HUES64 (cell line): ENCODE measurements around the gene CDC42BPA.

ENCODE experiments used
- H3K27ac ChIP-seq: 2 replicates; pipeline ENCODE4 v1.7.0; 2013; ENCODE audit warnings: low read depth, low read length, inconsistent platforms
- H3K27me3 ChIP-seq: 2 replicates; pipeline ENCODE4 v1.6.1; 2013; ENCODE audit warnings: mild to moderate bottlenecking, low read length; ENCODE audit not compliant: insufficient read depth
- H3K36me3 ChIP-seq: 2 replicates; pipeline ENCODE4 v1.6.1; 2013; ENCODE audit warnings: mild to moderate bottlenecking, low read length; ENCODE audit not compliant: insufficient read depth
- H3K4me1 ChIP-seq: 2 replicates; pipeline ENCODE4 v1.6.1; 2013; ENCODE audit warnings: mild to moderate bottlenecking, low read length, moderate library complexity; ENCODE audit not compliant: insufficient read depth
- H3K4me3 ChIP-seq: 2 replicates; pipeline ENCODE4 v1.5.1; 2013; ENCODE audit warnings: mild to moderate bottlenecking, low read length, moderate library complexity
- H3K9ac ChIP-seq: 2 replicates; pipeline ENCODE4 v1.6.1; 2013; ENCODE audit warnings: mild to moderate bottlenecking, low read depth, low read length
- H3K9me3 ChIP-seq: 2 replicates; pipeline ENCODE4 v1.6.1; 2013; ENCODE audit warnings: low read depth, low read length; ENCODE audit not compliant: insufficient read depth
- WGBS: fragments of 150-250, 120-280 bp; methylation state at CpG from one replicate; pipeline ENCODE4 v1.1.7; 2013; ENCODE audit warnings: missing lambda C conversion rate; 5-methylcytosine and 5-hydroxymethylcytosine counted together

Gene CDC42BPA

DNA sequence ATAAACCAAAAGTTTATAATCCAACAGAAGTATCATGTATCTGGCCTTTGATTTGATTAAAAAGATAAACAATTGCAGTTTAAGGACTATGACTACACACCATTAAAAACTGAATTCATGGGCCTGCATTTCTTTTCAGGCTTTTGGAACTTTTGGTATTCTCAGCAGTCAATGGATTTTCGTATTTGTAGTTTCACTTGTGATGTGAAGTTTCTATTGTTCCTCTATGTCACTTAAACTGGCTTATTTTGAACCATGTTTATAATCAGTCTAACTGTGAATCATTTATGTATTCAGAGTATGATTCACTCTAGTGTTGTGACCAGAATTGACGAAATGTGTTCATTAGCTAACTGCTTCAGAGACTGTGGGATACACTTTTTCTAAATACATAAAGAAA is 245.3 kb downstream of the CDC42BPA start:
- Histone ChIP-seq H3K27me3 (no peaks in the 10 kb centered on the region), H3K27ac (no peak overlapping the region), H3K4me1 (peaks cover 13% of the 10 kb centered on the region; the same call in 1 of the 2 replicates), H3K9me3 (no peaks in the 10 kb centered on the region), H3K4me3 (no peak overlapping the region), H3K36me3 (peaks cover 47% of the 10 kb centered on the region), H3K9ac (no peak overlapping the region)
- WGBS, result 93% methylated on average over 1 of the region's 2 CpGs

DNA sequence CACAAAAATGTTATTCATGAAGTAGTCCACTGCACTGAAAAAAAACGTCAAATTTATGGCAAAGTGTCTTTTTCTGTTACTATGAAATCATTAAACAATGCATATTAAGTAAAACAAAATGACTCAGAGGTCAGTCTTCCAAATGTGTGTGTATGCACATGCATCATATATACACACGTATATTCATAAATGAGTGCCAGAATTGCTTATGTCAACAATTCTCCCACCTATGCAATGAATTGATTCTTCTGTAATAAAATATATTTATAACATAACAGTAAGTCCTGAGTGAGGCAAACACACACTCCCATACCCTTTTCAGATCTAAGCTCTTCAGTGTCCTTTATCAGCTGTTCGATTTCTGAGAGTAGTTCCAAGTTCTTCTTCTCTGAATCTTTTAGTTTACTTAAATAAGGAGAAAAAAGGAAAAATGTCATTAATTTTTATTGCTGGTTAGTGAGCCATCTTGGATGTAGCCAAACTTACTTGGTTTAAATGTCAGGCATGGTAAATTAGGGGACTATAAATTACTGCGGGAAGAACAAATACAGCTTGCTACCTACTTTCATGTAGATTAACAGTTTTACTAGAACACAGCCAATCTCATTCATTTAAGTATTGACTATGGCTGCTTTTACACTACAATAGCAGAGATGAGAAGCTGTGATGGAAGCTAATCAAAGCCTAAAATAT is 246.3 kb downstream of the CDC42BPA start:
- Histone ChIP-seq H3K9me3 (no peaks in the 10 kb centered on the region), H3K27me3 (no peaks in the 10 kb centered on the region), H3K27ac (no peak overlapping the region), H3K9ac (no peak overlapping the region), H3K36me3 (peaks cover 47% of the 10 kb centered on the region), H3K4me3 (no peak overlapping the region), H3K4me1 (peaks cover 13% of the 10 kb centered on the region; the same call in 1 of the 2 replicates)
- 96% methylated on average over 3 of the region's 4 CpGs for WGBS

DNA sequence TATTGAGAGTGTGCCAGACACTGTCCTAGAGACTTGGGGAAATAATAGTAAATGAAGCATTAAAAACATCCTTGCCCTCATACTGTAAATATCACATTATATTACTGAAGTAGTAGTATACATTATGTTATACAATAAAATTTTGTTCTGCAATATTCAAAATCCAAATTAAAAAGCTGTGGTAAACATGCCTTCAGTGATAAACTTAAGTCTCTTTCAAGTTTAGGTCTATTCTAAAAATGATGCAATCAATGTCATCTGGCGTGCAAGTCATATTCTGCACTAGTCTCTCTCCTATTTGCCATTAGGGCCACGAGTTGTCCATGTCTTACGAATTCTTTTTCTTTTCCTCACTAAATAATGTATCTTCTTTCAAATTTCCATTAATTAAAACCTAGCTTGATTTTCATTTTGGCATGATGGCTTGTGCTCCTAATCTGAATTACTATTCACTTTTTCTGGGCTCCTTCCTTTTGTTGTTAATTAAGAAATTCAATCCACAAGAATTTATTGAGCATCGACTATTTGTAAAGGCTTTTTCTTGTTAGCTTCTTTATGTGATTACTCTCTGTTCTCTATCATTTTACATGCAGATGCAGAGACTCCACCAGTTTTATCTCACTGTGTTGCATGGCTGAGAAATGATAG is 247.5 kb downstream of the CDC42BPA start:
- peaks cover 47% of the 10 kb centered on the region for H3K36me3 ChIP-seq
- no peaks in the 10 kb centered on the region for H3K27me3 ChIP-seq

DNA sequence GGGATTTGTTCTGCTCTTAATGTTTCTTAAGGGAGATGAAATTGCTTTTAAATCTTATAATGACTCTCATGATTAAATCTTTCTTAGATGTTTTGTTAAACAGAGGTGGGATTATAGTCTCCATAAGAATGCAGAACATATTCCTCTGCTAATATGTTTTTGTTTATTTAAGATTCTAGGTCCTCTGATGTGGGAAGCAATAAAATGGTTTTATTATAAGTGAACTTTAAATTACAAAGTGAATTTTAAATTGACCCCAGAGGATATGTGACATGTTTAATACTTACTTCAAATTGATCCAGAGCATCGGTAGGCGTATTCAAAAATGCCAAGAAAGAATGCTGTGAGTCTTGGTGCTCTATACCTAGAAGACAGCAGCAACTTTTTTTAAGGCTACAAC is 248.8 kb downstream of the CDC42BPA start:
- H3K4me1 ChIP-seq, result peaks cover 13% of the 10 kb centered on the region; the same call in 1 of the 2 replicates
- H3K9me3 ChIP-seq, result no peaks in the 10 kb centered on the region
- H3K9ac ChIP-seq, result no peak overlapping the region
- no peak overlapping the region for H3K4me3 ChIP-seq
- H3K27ac ChIP-seq, result no peak overlapping the region
- no peaks in the 10 kb centered on the region for H3K27me3 ChIP-seq
- peaks cover 50% of the 10 kb centered on the region for H3K36me3 ChIP-seq
- WGBS, result 97% methylated on average over 2 of the region's 2 CpGs

More for the DNA sequence above, 247.5 kb downstream of the CDC42BPA start:
- Histone ChIP-seq H3K4me1 (peaks cover 13% of the 10 kb centered on the region; the same call in 1 of the 2 replicates), H3K9me3 (no peaks in the 10 kb centered on the region), H3K4me3 (no peak overlapping the region), H3K27ac (no peak overlapping the region), H3K9ac (no peak overlapping the region)
- 96% methylated on average over 3 of the region's 4 CpGs for WGBS

DNA sequence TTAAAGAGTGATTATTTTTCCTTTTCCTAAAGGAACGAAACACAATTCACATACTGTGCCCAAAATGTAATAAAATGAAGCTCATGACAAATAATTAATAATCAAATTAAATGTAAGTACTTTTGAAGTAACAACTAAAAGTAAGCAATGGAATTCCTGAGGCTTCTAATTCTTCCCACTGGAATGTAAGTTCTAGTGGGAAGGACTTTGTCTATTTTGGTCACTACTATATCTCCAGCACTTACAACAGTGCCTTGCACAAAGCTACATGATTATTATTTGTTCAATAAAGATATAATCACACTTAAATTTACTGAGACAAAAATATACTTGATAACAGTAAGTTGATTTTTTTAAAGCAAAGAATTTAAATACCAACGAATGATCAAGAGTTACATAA is 249.4 kb downstream of the CDC42BPA start:
- Histone ChIP-seq H3K36me3 (peaks cover 45% of the 10 kb centered on the region), H3K27ac (no peak overlapping the region), H3K27me3 (no peaks in the 10 kb centered on the region), H3K4me3 (no peak overlapping the region), H3K9ac (no peak overlapping the region), H3K9me3 (no peaks in the 10 kb centered on the region), H3K4me1 (peaks cover 13% of the 10 kb centered on the region; the same call in 1 of the 2 replicates)
- WGBS, result no CpG with 5 or more reads among the region's 2 CpGs

DNA sequence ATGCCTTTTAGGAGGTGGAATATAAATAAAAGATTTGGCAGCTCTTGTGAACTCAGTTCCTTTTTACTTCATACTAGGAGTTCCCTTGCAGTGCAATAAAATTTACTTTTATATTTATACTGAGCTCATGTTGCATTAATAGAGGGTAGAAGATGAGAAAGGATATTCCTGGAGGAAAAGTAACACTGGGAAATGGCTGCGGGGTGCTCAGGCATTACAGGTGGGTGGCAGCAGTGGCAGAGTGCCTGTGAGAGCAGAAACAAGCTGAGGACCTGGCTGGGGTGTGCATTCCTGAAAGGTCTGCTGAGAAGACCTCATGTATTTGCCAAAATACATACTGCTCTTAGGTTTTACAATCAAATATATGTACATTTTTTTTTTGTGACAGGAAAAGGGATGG is 251.3 kb downstream of the CDC42BPA start:
- Histone ChIP-seq H3K4me3 (no peak overlapping the region), H3K4me1 (peaks cover 3% of the 10 kb centered on the region; the same call in 1 of the 2 replicates)
- WGBS, result 97% methylated on average over 1 of the region's 1 CpG

DNA sequence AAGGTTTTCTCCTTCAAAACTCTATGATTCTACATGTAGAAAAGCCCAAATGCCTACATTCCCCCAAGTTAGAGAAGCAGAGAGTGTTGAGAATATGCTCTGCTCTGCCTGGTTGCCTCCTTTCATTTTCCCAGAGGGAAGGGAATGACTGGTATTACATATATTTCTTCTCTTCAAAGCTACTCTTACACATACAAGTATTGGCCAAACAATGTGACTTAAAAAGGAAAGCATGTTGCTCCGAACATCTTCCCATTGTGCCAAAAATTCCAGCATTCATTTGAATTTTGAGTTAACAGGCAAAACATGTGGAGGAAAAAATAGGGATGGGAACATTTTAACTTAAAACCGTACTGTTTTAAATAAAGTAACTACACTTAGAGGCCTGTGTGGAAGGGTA is 253.0 kb downstream of the CDC42BPA start:
- 95% methylated on average over 2 of the region's 2 CpGs for WGBS

More for the DNA sequence above, 251.3 kb downstream of the CDC42BPA start:
- H3K9ac ChIP-seq, result no peak overlapping the region
- H3K9me3 ChIP-seq, result no peaks in the 10 kb centered on the region
- H3K27ac ChIP-seq, result no peak overlapping the region
- no peaks in the 10 kb centered on the region for H3K27me3 ChIP-seq
- H3K36me3 ChIP-seq, result peaks cover 31% of the 10 kb centered on the region

DNA sequence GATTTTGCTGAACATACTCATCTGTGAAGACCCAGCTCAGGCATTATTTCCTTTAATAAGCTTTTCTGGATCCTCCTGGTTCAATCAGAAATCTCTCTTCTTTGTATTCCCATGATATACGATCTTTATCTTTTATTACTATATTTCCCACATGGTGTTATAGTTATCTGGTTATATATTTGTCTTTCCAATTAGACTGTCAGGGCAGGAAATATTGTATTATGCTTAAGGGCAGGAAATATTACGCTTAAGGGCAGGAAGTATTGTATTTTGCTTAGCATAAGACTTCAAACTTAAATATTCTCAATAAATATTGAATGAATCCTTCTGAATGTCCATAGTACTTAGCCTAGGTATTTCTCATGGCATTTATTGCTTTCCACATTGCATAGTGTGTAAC is 256.0 kb downstream of the CDC42BPA start:
- Histone ChIP-seq H3K27me3 (no peaks in the 10 kb centered on the region), H3K36me3 (0 out of 2 replicates have a peak, but pooled peaks cover 11% of the 10 kb centered on the region), H3K4me1 (no peaks in the 10 kb centered on the region), H3K9me3 (no peaks in the 10 kb centered on the region), H3K9ac (no peak overlapping the region), H3K27ac (no peak overlapping the region), H3K4me3 (no peak overlapping the region)
- no CpG with 5 or more reads among the region's 2 CpGs for WGBS

More for the DNA sequence above, 253.0 kb downstream of the CDC42BPA start:
- Histone ChIP-seq H3K4me3 (no peak overlapping the region), H3K9ac (no peak overlapping the region), H3K36me3 (peaks cover 26% of the 10 kb centered on the region), H3K27me3 (no peaks in the 10 kb centered on the region), H3K27ac (no peak overlapping the region), H3K4me1 (no peaks in the 10 kb centered on the region), H3K9me3 (no peaks in the 10 kb centered on the region)

DNA sequence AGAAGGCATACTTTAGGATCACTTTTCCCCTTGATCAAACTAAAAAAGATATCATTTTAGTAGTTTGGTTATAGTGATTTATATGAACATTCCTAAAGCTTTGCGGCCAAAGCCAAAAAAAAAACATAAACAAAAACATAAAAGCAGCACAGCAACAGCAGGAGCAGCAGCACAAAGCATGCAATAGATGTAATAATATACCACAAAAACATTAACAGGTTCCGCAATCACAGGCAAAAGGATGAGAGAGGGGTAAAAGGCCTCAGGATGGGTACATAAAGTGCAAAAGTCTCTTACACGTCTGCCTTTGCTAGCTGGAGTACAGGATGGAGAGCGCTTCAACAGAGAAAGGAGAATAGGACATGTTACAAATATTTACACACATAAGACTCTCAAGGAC is 259.2 kb downstream of the CDC42BPA start:
- H3K27ac ChIP-seq, result no peak overlapping the region
- H3K4me3 ChIP-seq, result no peak overlapping the region
- H3K4me1 ChIP-seq, result no peaks in the 10 kb centered on the region
- 0 out of 2 replicates have a peak, but pooled peaks cover 7% of the 10 kb centered on the region for H3K36me3 ChIP-seq
- no peaks in the 10 kb centered on the region for H3K9me3 ChIP-seq
- H3K9ac ChIP-seq, result no peak overlapping the region
- WGBS, result 85% methylated on average over 3 of the region's 4 CpGs
- no peaks in the 10 kb centered on the region for H3K27me3 ChIP-seq

DNA sequence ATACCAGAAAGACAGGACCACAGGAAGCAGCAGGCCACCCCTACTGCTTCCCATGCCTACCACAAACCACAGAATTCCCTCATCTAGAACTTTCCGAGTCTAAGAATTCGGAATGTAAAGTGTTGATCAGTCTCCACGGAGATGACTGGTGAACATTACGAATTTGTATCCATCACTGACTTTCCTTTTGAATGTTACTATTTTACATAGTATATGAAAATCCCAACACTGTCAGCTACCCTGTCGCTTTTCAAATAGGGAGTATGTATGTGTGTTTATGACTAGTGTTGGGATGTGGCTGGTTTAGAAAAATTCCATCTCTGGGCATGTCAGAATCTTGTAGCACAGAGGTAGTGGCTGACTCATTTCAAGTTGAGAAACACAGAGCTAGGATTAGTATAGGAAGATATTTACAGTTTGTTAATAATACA is 260.0 kb downstream of the CDC42BPA start:
- Histone ChIP-seq H3K4me1 (no peaks in the 10 kb centered on the region), H3K4me3 (no peak overlapping the region), H3K27me3 (no peaks in the 10 kb centered on the region), H3K9ac (no peak overlapping the region), H3K9me3 (no peaks in the 10 kb centered on the region), H3K36me3 (0 out of 2 replicates have a peak, but pooled peaks cover 4% of the 10 kb centered on the region), H3K27ac (no peak overlapping the region)
- WGBS, result 98% methylated on average over 5 of the region's 5 CpGs

DNA sequence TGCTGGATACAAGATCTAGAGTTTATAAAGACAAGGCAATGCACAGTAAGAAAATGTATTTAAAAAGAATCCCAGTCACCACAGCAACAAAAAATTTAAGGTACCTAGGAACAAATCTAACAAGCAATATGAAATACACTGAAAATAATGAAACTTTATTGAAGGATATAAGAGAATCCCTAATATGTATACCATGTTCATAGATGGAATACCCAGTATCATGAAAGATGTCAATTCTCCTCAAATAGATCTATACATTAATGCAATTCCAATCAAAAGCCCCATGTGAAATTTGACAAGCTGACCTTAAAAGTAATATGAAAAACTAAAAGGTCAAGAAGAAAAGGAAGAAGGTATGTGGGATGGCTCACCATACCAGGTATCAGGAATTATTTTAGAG is 269.0 kb downstream of the CDC42BPA start:
- Histone ChIP-seq H3K9ac (no peak overlapping the region), H3K27ac (no peak overlapping the region), H3K36me3 (peaks cover 7% of the 10 kb centered on the region; the same call in 1 of the 2 replicates), H3K9me3 (no peaks in the 10 kb centered on the region), H3K27me3 (no peaks in the 10 kb centered on the region), H3K4me1 (no peaks in the 10 kb centered on the region; the same call in 1 of the 2 replicates), H3K4me3 (no peak overlapping the region)
